HCT116 (cell line): ENCODE data around the gene SNRNP70. TPM values are rescaled to one million over a fixed set of nuclear protein-coding genes. Genes with fewer than 3 reads are reported as not detected.

Experiments
- ATAC-seq: fragments of 200-7000 bp; cut with Tn5 transposase; 2 replicates; pipeline ENCODE4 v1.9.1; 2020; ENCODE audit warnings: mild to moderate bottlenecking, moderate library complexity
- BruUV-seq: library from RNA; stranded (reverse); fragments of 400-500 nt; replicated peaks from 2 replicates; lab custom pipeline; 2021; lab: Mats Ljungman, UMichigan
- CTCF ChIA-PET: fragments of 300-600 bp; sonication (Branson Sonifier 250); formaldehyde crosslinking; loops from one replicate; lab custom pipeline; 2021; ENCODE audit warnings: antibody characterized with exemption; lab: Charles Lee
- POLR2A ChIA-PET: fragments of 300-600, 350-600 bp; sonication (Branson Sonifier 250); formaldehyde crosslinking; loops from one replicate; lab custom pipeline; 2021; ENCODE audit warnings: antibody characterized with exemption; lab: Charles Lee
- RAD21 ChIA-PET, 2 experiments: fragments of 300-600 bp; sonication (Branson Sonifier 250); formaldehyde crosslinking; loops; one replicate each; lab custom pipeline; 2023; ENCODE audit warnings: low total read pairs in 2 of 2; ENCODE audit not compliant: uncharacterized antibody in 2 of 2, unreplicated experiment in 2 of 2, low non-redundant PET in 1 of 2; lab: Charles Lee
- DNase-seq: peaks from one replicate; pipeline ENCODE4 v3.0.0-alpha.2; 2010; ENCODE audit warnings: low read depth, low spot score
- H2AFZ ChIP-seq: fragments of 200-600 bp; shearing (Covaris generic), sonication (generic); 2 replicates; pipeline ENCODE4 v1.6.1; 2017; ENCODE audit warnings: low read depth, mixed run types, mixed read lengths, antibody characterized with exemption, low read length; ENCODE audit not compliant: poor library complexity, severe bottlenecking
- H3K27ac ChIP-seq: 2 replicates; pipeline ENCODE4 v1.5.1; 2012; ENCODE audit warnings: low read depth, low read length
- H3K27me3 ChIP-seq: fragments of 200-600 bp; sonication (generic); 2 replicates; pipeline ENCODE4 v1.6.1; 2016; ENCODE audit warnings: mixed run types, low read length, mixed read lengths; ENCODE audit not compliant: insufficient read depth
- H3K36me3 ChIP-seq, 2 experiments: fragments of 200-500 bp in 1 of 2; fragments of 200-600 bp in 1 of 2; sonication (Bioruptor generic) in 1 of 2; sonication (generic) in 1 of 2; 2 replicates each; pipeline versions ENCODE4 v1.5.1 to v1.6.1; 2014 to 2016; ENCODE audit warnings: low read length in 2 of 2, inconsistent platforms in 1 of 2, mixed read lengths in 1 of 2, mixed run types in 1 of 2; ENCODE audit not compliant: insufficient read depth in 2 of 2, control insufficient read depth in 1 of 2
- H3K4me1 ChIP-seq, 2 experiments: fragments of 200-600 bp in 1 of 2; sonication (generic) in 1 of 2; 2 replicates each; pipeline versions ENCODE4 v1.5.1 to v1.6.1; 2012 to 2017; ENCODE audit warnings: low read length in 2 of 2, inconsistent platforms in 1 of 2, mild to moderate bottlenecking in 1 of 2, mixed read lengths in 1 of 2, mixed run types in 1 of 2, moderate library complexity in 1 of 2; ENCODE audit not compliant: insufficient read depth in 2 of 2, control insufficient read depth in 1 of 2
- H3K4me2 ChIP-seq: fragments of 200-600 bp; sonication (generic); 2 replicates; pipeline ENCODE4 v1.6.1; 2017; ENCODE audit warnings: mixed run types, low read length, mixed read lengths
- H3K4me3 ChIP-seq, 2 experiments: fragments of 200-600 bp in 1 of 2; sonication (generic) in 1 of 2; replicated peaks in 1 of 2; 2 replicates each; pipeline ENCODE4 v1.5.1; 2011 to 2016; ENCODE audit warnings: low read length in 2 of 2, control low read depth in 1 of 2, low read depth in 1 of 2, mild to moderate bottlenecking in 1 of 2, mixed read lengths in 1 of 2, mixed run types in 1 of 2
- H3K79me2 ChIP-seq: fragments of 200-600 bp; sonication (generic); 2 replicates; pipeline ENCODE4 v1.6.1; 2017; ENCODE audit warnings: mild to moderate bottlenecking, mixed run types, low read length, moderate library complexity, mixed read lengths; ENCODE audit not compliant: insufficient read depth
- H3K9ac ChIP-seq: fragments of 200-600 bp; sonication (generic); 2 replicates; pipeline ENCODE4 v1.6.1; 2016; ENCODE audit warnings: low read length, mixed read lengths
- H3K9me2 ChIP-seq: fragments of 200-600 bp; sonication (generic), shearing (Covaris generic); 2 replicates; pipeline ENCODE4 v1.6.1; 2017; ENCODE audit warnings: mixed run types, mild to moderate bottlenecking, moderate library complexity; ENCODE audit not compliant: insufficient read depth
- H3K9me3 ChIP-seq, 2 experiments: fragments of 200-500 bp in 1 of 2; fragments of 200-600 bp in 1 of 2; sonication (Bioruptor generic) in 1 of 2; sonication (generic) in 1 of 2; 2 replicates each; pipeline ENCODE4 v1.6.1; 2014 to 2017; ENCODE audit warnings: low read length in 2 of 2, mixed read lengths in 2 of 2, inconsistent platforms in 1 of 2, low read depth in 1 of 2, mild to moderate bottlenecking in 1 of 2, mixed run types in 1 of 2, moderate library complexity in 1 of 2; ENCODE audit not compliant: control insufficient read depth in 1 of 2, insufficient read depth in 1 of 2
- H4K20me1 ChIP-seq: fragments of 200-600 bp; sonication (generic), shearing (Covaris generic); 2 replicates; pipeline ENCODE4 v1.6.1; 2017; ENCODE audit warnings: mixed run types, mild to moderate bottlenecking, moderate library complexity; ENCODE audit not compliant: insufficient read depth
- ATF3 ChIP-seq: IDR thresholded peaks from 2 replicates; pipeline ENCODE4 v1.6.1; 2012
- CBX3 ChIP-seq: IDR thresholded peaks from 2 replicates; pipeline ENCODE4 v1.6.1; 2012; ENCODE audit warnings: low read depth
- CEBPB ChIP-seq: IDR thresholded peaks from 2 replicates; pipeline ENCODE4 v1.6.1; 2012; ENCODE audit warnings: low read depth
- EGR1 ChIP-seq: IDR thresholded peaks from 2 replicates; pipeline ENCODE4 v1.6.1; 2012; ENCODE audit warnings: low read depth
- ELF1 ChIP-seq: IDR thresholded peaks from 2 replicates; pipeline ENCODE4 v1.6.1; 2012; ENCODE audit warnings: low read depth, borderline replicate concordance
- EZH2 ChIP-seq: fragments of 200-600 bp; sonication (generic); IDR thresholded peaks from 2 replicates; pipeline ENCODE4 v1.6.1; 2017; ENCODE audit warnings: antibody characterized with exemption, mixed run types
- FOSL1 ChIP-seq: IDR thresholded peaks from 2 replicates; pipeline ENCODE4 v1.6.1; 2012; ENCODE audit warnings: low read depth
- JUND ChIP-seq: IDR thresholded peaks from 2 replicates; pipeline ENCODE4 v1.6.1; 2012
- MAX ChIP-seq: IDR thresholded peaks from 2 replicates; pipeline ENCODE4 v1.6.1; 2012
- POLR2A ChIP-seq: IDR thresholded peaks from 2 replicates; pipeline ENCODE4 v1.7.0; 2011; ENCODE audit warnings: borderline replicate concordance; ENCODE audit not compliant: insufficient read depth, insufficient read length; ENCODE audit errors: extremely low read depth
- SIN3A ChIP-seq: IDR thresholded peaks from 2 replicates; pipeline ENCODE4 v1.6.1; 2012; ENCODE audit warnings: low read depth
- SP1 ChIP-seq: IDR thresholded peaks from 2 replicates; pipeline ENCODE4 v1.6.1; 2012; ENCODE audit warnings: low read depth
- SRF ChIP-seq: IDR thresholded peaks from 2 replicates; pipeline ENCODE4 v1.6.1; 2012; ENCODE audit warnings: low read depth
- TCF7L2 ChIP-seq: IDR thresholded peaks from 2 replicates; pipeline ENCODE4 v1.7.0; 2011; ENCODE audit warnings: borderline replicate concordance, inconsistent platforms; ENCODE audit not compliant: insufficient read depth, insufficient read length; ENCODE audit errors: extremely low read depth
- ZBTB33 ChIP-seq: IDR thresholded peaks from 2 replicates; pipeline ENCODE4 v1.6.1; 2011; ENCODE audit warnings: mild to moderate bottlenecking, low read length, moderate library complexity; ENCODE audit not compliant: insufficient replicate concordance; ENCODE audit errors: extremely low read depth
- ZFX ChIP-seq: fragments of 450-650 bp; IDR thresholded peaks from 2 replicates; pipeline ENCODE4 v1.6.1; 2017
- ZNF274 ChIP-seq: fragments of 200-500 bp; sonication (Bioruptor generic); IDR thresholded peaks from 2 replicates; pipeline ENCODE4 v1.6.1; 2014; ENCODE audit warnings: mild to moderate bottlenecking, low read depth, low read length, inconsistent platforms
- intact Hi-C: fragments of 100-400 bp; cut with micrococcal nuclease; formaldehyde crosslinking; loops from 2 replicates; pipeline ENCODE4 v1.10.0; 2022
- total RNA-seq: library from RNA; stranded (reverse); gene quantifications from one replicate; pipeline ENCODE4 v1.2.1, GENCODE V29; 2021; ENCODE audit not compliant: unreplicated experiment
- TF ChIP-seq, protein P1 (sequence below): IDR thresholded peaks from 2 replicates; pipeline ENCODE4 v1.6.1; 2012; ENCODE audit warnings: low read depth
- TF ChIP-seq, protein P2 (sequence below), 3 experiments: fragments of 200-600 bp in 1 of 3; sonication (generic) in 1 of 3; IDR thresholded peaks in 2 of 3; conservative IDR thresholded peaks in 1 of 3; 2 replicates each; pipeline ENCODE4 v1.5.1; 2012 to 2017; ENCODE audit warnings: low read depth in 2 of 3, low read length in 2 of 3, antibody characterized with exemption in 1 of 3, borderline replicate concordance in 1 of 3, control low read depth in 1 of 3, mild to moderate bottlenecking in 1 of 3, mixed read lengths in 1 of 3, mixed run types in 1 of 3, moderate library complexity in 1 of 3; ENCODE audit not compliant: insufficient read depth in 1 of 3

The SNRNP70 gene
- total RNA-seq, 1 experiment from 2014 or later, result 236 TPM

GRCh38 chr19:49150106-49150943, 65.1 kb downstream of the SNRNP70 start:
- Histone ChIP-seq H3K4me3 (peak overlapping the region; percentile 90 to 95), H3K36me3 (no peaks in the 10 kb centered on the region), H3K9ac (peak overlapping the region; percentile 98), H3K27me3 (no peaks in the 10 kb centered on the region), H2AFZ (no peak overlapping the region), H3K79me2 (no peaks in the 10 kb centered on the region), H3K27ac (peak overlapping the region; percentile 94), H3K4me2 (peak overlapping the region; percentile 99), H3K4me1 (peaks cover 25 to 55% of the 10 kb centered on the region in 2 experiments), H3K9me2 (no peaks in the 10 kb centered on the region), H3K9me3 (no peaks in the 10 kb centered on the region), H4K20me1 (no peaks in the 10 kb centered on the region)
- POLR2A ChIA-PET, result interaction anchor here (0.8 to 2.3 kb wide), 7 partner anchors 15 to 58 kb away, joined by 3 to 9 read pairs (median 4); partner anchors contain the start of gene LIN7B
- ATAC-seq (peak; percentile 39), DNase-seq (peak; percentile 76)
- intact Hi-C loops, result no loop called here
- BruUV-seq, result TSS peak; percentile 85
- RAD21 ChIA-PET, result interaction anchor here in 1 of 2 experiments (0.7 kb wide), 1 partner anchor 91 kb away, joined by 3 read pairs; no protein-coding TSS in a partner anchor
- CTCF ChIA-PET, result interaction anchor here (0.6 to 3.0 kb wide), 5 partner anchors 14 to 531 kb away, joined by 3 to 17 read pairs (median 5); partner anchors contain the start of genes GYS1 and RUVBL2
- TF ChIP-seq ZFX (peak; percentile 65; the same call in 1 of the 2 replicates), CBX3 (no peak), SIN3A (peak; percentile 70; the same call in 1 of the 2 replicates), ELF1 (no peak), FOSL1 (no peak), JUND (peak; percentile 43), ZNF274 (no peak), MAX (peak; percentile 71), SP1 (peak; percentile 72; the same call in 1 of the 2 replicates), ATF3 (no peak), SRF (no peak), TCF7L2 (no peak), ZBTB33 (no peak), EGR1 (no peak), CEBPB (no peak), EZH2 (no peak), POLR2A (peak; percentile 50)
- TF ChIP-seq, protein P1, sequence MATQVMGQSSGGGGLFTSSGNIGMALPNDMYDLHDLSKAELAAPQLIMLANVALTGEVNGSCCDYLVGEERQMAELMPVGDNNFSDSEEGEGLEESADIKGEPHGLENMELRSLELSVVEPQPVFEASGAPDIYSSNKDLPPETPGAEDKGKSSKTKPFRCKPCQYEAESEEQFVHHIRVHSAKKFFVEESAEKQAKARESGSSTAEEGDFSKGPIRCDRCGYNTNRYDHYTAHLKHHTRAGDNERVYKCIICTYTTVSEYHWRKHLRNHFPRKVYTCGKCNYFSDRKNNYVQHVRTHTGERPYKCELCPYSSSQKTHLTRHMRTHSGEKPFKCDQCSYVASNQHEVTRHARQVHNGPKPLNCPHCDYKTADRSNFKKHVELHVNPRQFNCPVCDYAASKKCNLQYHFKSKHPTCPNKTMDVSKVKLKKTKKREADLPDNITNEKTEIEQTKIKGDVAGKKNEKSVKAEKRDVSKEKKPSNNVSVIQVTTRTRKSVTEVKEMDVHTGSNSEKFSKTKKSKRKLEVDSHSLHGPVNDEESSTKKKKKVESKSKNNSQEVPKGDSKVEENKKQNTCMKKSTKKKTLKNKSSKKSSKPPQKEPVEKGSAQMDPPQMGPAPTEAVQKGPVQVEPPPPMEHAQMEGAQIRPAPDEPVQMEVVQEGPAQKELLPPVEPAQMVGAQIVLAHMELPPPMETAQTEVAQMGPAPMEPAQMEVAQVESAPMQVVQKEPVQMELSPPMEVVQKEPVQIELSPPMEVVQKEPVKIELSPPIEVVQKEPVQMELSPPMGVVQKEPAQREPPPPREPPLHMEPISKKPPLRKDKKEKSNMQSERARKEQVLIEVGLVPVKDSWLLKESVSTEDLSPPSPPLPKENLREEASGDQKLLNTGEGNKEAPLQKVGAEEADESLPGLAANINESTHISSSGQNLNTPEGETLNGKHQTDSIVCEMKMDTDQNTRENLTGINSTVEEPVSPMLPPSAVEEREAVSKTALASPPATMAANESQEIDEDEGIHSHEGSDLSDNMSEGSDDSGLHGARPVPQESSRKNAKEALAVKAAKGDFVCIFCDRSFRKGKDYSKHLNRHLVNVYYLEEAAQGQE, result no peak
- TF ChIP-seq, protein P2, sequence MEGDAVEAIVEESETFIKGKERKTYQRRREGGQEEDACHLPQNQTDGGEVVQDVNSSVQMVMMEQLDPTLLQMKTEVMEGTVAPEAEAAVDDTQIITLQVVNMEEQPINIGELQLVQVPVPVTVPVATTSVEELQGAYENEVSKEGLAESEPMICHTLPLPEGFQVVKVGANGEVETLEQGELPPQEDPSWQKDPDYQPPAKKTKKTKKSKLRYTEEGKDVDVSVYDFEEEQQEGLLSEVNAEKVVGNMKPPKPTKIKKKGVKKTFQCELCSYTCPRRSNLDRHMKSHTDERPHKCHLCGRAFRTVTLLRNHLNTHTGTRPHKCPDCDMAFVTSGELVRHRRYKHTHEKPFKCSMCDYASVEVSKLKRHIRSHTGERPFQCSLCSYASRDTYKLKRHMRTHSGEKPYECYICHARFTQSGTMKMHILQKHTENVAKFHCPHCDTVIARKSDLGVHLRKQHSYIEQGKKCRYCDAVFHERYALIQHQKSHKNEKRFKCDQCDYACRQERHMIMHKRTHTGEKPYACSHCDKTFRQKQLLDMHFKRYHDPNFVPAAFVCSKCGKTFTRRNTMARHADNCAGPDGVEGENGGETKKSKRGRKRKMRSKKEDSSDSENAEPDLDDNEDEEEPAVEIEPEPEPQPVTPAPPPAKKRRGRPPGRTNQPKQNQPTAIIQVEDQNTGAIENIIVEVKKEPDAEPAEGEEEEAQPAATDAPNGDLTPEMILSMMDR (IDR thresholded peaks at IDR 0.05 in 2 of 3, conservative IDR thresholded peaks at IDR 0.05 in 1 of 3; ENCODE audit: borderline replicate concordance in 1 of 3, insufficient read depth in 1 of 3, low read depth in 2 of 3, low read length in 2 of 3), result no peak
